Measurements from ENCODE around the gene BCAS1.

The BCAS1 gene

DNA sequence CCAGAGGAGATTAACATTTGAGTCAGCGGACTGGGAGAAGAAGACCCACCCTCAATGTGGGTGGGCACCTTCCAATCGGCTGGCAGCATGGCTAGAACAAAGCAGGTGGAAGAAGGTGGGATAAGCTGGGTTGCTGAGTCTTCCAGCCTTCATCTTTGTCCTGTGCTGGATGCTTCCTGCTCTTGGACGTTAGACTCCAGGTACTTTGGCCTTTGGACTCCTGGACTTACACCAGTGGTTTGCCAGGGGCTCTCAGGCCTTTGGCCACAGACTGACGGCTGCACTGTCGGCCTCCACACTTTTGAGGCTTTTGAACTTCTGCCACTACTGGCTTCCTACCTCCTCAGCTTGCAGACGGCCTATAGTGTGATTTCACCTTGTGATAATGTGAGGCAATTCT is 50.8 kb downstream of the BCAS1 start:
- no peak for TF ChIP-seq EZH2phosphoT487 (IDR thresholded peaks at IDR 0.05; ENCODE audit: low read depth)
- TF ChIP-seq, protein P1, sequence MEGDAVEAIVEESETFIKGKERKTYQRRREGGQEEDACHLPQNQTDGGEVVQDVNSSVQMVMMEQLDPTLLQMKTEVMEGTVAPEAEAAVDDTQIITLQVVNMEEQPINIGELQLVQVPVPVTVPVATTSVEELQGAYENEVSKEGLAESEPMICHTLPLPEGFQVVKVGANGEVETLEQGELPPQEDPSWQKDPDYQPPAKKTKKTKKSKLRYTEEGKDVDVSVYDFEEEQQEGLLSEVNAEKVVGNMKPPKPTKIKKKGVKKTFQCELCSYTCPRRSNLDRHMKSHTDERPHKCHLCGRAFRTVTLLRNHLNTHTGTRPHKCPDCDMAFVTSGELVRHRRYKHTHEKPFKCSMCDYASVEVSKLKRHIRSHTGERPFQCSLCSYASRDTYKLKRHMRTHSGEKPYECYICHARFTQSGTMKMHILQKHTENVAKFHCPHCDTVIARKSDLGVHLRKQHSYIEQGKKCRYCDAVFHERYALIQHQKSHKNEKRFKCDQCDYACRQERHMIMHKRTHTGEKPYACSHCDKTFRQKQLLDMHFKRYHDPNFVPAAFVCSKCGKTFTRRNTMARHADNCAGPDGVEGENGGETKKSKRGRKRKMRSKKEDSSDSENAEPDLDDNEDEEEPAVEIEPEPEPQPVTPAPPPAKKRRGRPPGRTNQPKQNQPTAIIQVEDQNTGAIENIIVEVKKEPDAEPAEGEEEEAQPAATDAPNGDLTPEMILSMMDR (IDR thresholded peaks at IDR 0.05; ENCODE audit: low read depth, low read length) = no peak

DNA sequence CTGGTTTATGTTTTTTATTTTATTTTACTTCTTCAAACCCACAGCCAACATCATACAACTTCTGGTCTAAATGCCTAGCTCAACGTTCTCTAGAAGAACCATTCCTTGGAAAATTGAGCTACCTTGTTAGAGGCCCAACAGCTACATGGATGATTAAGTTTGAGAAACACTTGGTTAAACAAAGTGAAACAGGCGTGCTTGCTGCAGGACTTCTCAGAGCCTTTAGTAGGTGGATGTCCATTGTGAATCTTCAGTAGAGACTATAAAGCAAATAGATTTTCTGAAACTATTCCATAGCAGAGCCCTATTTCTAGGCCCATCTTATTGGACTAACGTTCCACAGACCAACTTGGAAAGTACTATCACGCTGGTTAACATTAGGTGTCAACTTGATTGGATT is 51.3 kb downstream of the BCAS1 start:
- Histone ChIP-seq H3K4me3 (ENCODE audit: low read length) (no peak overlapping the region), H2AFZ (ENCODE audit: low read depth, low read length) (no peak overlapping the region), H4K20me1 (ENCODE audit: insufficient read depth, low read length) (no peaks in the 10 kb centered on the region), H3K4me2 (ENCODE audit: low read length) (no peak overlapping the region), H3K9ac (ENCODE audit: low read length) (no peak overlapping the region), H3K27ac (ENCODE audit: low read length) (no peak overlapping the region), H3K4me1 (ENCODE audit: low read length) (peaks cover 20% of the 10 kb centered on the region), H3K27me3 (ENCODE audit: low read depth, low read length) (peaks cover 20% of the 10 kb centered on the region), H3K9me3 (ENCODE audit: insufficient read depth, low read length) (no peaks in the 10 kb centered on the region), H3K79me2 (ENCODE audit: low read length) (no peaks in the 10 kb centered on the region), H3K36me3 (replicated peaks; ENCODE audit: low read depth, low read length) (no peaks in the 10 kb centered on the region)
- no peak for TF ChIP-seq EZH2phosphoT487 (IDR thresholded peaks at IDR 0.05; ENCODE audit: low read depth)
- TF ChIP-seq, protein P1 (IDR thresholded peaks at IDR 0.05; ENCODE audit: low read depth, low read length) = no peak

More for the DNA sequence above, 50.8 kb downstream of the BCAS1 start:
- no peak overlapping the region for H3K9ac ChIP-seq (ENCODE audit: low read length)
- H3K9me3 ChIP-seq (ENCODE audit: insufficient read depth, low read length) = no peaks in the 10 kb centered on the region; the same call in 1 of the 2 replicates
- H3K27ac ChIP-seq (ENCODE audit: low read length) = no peak overlapping the region
- no peaks in the 10 kb centered on the region for H3K79me2 ChIP-seq (ENCODE audit: low read length)
- H4K20me1 ChIP-seq (ENCODE audit: insufficient read depth, low read length) = no peaks in the 10 kb centered on the region
- no peak overlapping the region for H3K4me2 ChIP-seq (ENCODE audit: low read length)
- H2AFZ ChIP-seq (ENCODE audit: low read depth, low read length) = no peak overlapping the region
- no peaks in the 10 kb centered on the region for H3K36me3 ChIP-seq (replicated peaks; ENCODE audit: low read depth, low read length)
- H3K4me1 ChIP-seq (ENCODE audit: low read length) = peaks cover 20% of the 10 kb centered on the region
- peaks cover 24% of the 10 kb centered on the region for H3K27me3 ChIP-seq (ENCODE audit: low read depth, low read length)
- no peak overlapping the region for H3K4me3 ChIP-seq (ENCODE audit: low read length)

DNA sequence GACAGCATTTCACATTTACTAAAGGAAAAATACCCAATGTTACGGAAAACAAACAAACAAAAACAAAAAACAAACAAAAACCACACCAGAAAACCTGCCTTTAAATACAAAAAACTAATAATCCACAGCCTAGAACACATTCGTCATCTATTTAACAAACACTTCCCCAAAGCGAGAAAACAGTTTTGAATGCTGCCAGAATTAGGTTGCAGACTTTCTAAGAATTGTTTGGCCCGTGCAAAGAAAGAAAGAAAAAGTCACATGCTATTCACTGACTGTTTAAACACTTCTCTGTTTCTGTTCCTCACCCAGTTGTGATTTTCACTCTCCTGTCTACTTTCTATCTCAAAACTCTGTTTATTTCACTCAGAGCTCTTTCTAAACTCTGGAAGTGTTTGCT is 52.5 kb downstream of the BCAS1 start:
- H3K27me3 ChIP-seq (ENCODE audit: low read depth, low read length) = peaks cover 20% of the 10 kb centered on the region
- no peaks in the 10 kb centered on the region for H4K20me1 ChIP-seq (ENCODE audit: insufficient read depth, low read length)
- H3K4me2 ChIP-seq (ENCODE audit: low read length) = peak overlapping the region; percentile 71
- no peaks in the 10 kb centered on the region for H3K36me3 ChIP-seq (replicated peaks; ENCODE audit: low read depth, low read length)
- no peaks in the 10 kb centered on the region for H3K9me3 ChIP-seq (ENCODE audit: insufficient read depth, low read length)
- H3K4me1 ChIP-seq (ENCODE audit: low read length) = peaks cover 20% of the 10 kb centered on the region
- no peak overlapping the region for H2AFZ ChIP-seq (ENCODE audit: low read depth, low read length)
- H3K79me2 ChIP-seq (ENCODE audit: low read length) = no peaks in the 10 kb centered on the region
- H3K27ac ChIP-seq (ENCODE audit: low read length) = peak overlapping the region; percentile 54
- H3K4me3 ChIP-seq (ENCODE audit: low read length) = peak overlapping the region; percentile 51
- H3K9ac ChIP-seq (ENCODE audit: low read length) = no peak overlapping the region
- TF ChIP-seq, protein P1 (IDR thresholded peaks at IDR 0.05; ENCODE audit: low read depth, low read length) = no peak
- 0 out of 2 replicates have a peak, but pooled peaks have one; percentile 25 for TF ChIP-seq EZH2phosphoT487 (IDR thresholded peaks at IDR 0.05; ENCODE audit: low read depth)

DNA sequence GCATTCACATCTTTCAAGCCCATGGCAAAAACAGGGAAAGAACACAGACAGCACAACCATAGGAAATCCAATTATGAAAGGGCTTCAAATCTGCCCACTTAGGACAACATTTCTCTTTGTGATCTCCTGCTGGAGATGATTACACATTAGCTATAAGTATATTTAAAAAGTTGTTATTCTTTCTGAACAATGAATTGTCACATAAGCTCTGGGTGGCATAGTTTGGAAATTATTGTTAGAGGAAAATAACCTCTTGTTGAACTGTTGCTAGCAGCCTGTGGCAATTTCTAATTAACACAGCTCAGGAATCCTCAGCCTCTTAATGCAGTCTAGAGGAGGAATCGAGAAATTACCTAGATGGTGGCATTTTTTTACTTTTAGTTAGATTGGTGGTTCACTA is 54.9 kb downstream of the BCAS1 start:
- Histone ChIP-seq H3K9me3 (ENCODE audit: insufficient read depth, low read length) (no peaks in the 10 kb centered on the region), H4K20me1 (ENCODE audit: insufficient read depth, low read length) (no peaks in the 10 kb centered on the region), H3K27ac (ENCODE audit: low read length) (no peak overlapping the region), H3K36me3 (replicated peaks; ENCODE audit: low read depth, low read length) (no peaks in the 10 kb centered on the region), H3K79me2 (ENCODE audit: low read length) (no peaks in the 10 kb centered on the region), H3K4me1 (ENCODE audit: low read length) (peaks cover 20% of the 10 kb centered on the region), H3K9ac (ENCODE audit: low read length) (no peak overlapping the region), H2AFZ (ENCODE audit: low read depth, low read length) (no peak overlapping the region), H3K27me3 (ENCODE audit: low read depth, low read length) (peaks cover 19% of the 10 kb centered on the region), H3K4me2 (ENCODE audit: low read length) (no peak overlapping the region), H3K4me3 (ENCODE audit: low read length) (no peak overlapping the region)
- TF ChIP-seq, protein P1 (IDR thresholded peaks at IDR 0.05; ENCODE audit: low read depth, low read length) = no peak
- TF ChIP-seq EZH2phosphoT487 (IDR thresholded peaks at IDR 0.05; ENCODE audit: low read depth) = no peak

Measured in OCI-LY3 (cell line).